Effector CD4-positive, alpha-beta T cell (primary cell): Measurements from ENCODE around the gene RAD51AP2.
"Not testable (repeated sequence)": the region's sequence is repeated elsewhere in the genome, so short reads cannot be mapped to it uniquely, and the experiment has no call there.

Source experiments
- DNase-seq: peaks from one replicate; pipeline ENCODE4 v3.0.0-alpha.2; 2020

Gene RAD51AP2

DNA sequence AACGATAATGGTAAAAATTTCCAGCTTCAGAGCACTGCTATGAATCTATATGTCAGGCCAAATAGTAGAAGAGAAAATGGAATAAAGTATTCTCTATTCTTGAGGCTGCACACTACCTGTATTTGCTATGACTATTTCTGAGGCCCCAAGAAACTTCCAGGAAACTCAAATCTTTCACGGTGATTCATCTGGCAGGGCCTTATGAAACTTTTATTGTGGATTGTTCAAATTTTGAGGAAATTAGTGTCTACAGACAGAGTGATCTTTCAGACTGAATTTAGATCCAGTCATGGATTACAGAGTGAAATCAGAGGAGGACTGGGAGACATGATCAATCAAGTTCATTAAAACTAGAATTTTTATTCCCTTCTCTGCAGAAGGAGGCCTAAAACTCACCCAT is 18.2 kb upstream of the RAD51AP2 start:
- no peak for DNase-seq

DNA sequence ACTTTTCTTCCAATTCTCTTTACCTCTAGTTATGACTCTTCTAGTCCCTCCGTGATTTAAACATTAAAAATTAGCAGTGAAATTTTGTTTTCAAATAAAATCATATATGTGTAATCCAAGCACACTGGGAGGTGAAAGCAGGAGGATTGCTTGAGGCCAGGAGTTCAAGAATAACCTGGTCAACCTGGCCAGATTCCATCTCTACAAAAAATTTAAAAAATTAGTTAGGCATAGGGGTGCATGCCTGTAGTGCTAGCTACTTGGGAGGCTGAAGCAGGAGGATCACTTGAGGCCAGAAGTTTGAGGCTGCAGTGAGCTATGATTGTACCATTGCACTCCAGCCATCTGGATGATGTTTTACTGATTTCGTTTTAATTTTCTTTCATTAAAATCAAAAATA is 15.3 kb upstream of the RAD51AP2 start:
- DNase-seq: no peak

- DNase-seq: no peak
These were observed 11.5 kb upstream of the RAD51AP2 start for GRCh38 chr2:17529771-17530170.

DNA sequence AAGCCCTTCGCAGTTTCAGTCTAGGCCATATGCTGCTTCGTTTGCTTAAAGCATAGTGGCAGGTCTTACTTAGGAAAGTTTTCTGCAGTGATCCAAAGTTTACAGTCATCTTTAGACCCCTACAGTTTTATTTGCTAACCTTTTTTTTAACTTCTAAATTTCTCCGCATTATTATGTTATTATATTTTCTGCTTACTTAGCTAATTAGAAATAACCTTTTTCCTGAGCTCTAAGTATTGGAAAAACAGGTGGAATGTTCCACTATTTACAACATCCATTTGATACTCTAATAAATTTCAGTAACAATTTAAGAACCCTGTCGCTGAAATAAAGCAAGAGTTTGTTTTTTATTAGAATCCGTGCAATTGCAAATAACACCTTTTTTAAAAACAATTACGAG is 4.1 kb upstream of the RAD51AP2 start:
- no peak for DNase-seq

DNA sequence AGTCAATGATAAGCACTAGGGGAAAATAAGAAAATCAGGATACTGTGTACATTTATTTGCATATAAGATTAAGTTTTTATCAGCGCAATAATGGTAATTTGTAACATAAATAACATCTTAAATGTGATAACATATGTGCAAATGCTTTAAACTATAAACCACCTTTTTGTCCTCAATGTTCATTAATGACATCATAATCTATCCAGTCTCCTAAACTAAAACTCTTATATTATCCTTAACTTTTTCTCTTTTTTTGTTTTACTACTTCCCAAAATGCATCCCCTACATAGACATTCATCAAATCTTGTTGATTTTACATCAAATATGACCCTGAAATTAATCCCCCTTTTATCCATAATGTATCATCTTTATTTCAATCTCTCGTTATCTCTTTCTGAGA is 3.4 kb upstream of the RAD51AP2 start:
- DNase-seq: no peak

- no peak for DNase-seq
These were observed 2.5 kb upstream of the RAD51AP2 start for GRCh38 chr2:17520761-17521160.

- no peak for DNase-seq
These were observed 1.2 kb upstream of the RAD51AP2 start for GRCh38 chr2:17519486-17519885.

GRCh38 chr2:17517481-17518211 is 594 bp downstream of the RAD51AP2 start:
- no peak for DNase-seq

DNA sequence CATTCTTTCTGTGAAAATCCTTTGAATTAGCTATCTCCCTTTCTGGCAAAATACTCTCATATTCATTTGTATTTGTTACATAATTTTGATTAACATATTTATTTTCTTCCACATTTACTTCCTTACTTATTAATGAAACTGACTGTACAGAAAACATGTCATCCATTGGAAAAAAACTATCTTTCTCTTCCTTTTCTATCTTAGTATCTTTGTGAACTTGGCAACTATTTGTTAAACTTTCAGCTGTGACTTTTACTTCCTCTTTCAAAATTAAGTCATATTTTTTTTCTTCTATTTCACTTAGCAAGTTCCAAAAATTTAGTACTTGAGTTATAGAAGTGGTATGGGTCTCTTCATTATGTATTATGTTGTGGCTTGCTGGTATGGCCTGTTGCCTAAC is 2.6 kb downstream of the RAD51AP2 start:
- DNase-seq: no peak

- no peak for DNase-seq
These were observed 11.3 kb downstream of the RAD51AP2 start for GRCh38 chr2:17506736-17507616.

DNA sequence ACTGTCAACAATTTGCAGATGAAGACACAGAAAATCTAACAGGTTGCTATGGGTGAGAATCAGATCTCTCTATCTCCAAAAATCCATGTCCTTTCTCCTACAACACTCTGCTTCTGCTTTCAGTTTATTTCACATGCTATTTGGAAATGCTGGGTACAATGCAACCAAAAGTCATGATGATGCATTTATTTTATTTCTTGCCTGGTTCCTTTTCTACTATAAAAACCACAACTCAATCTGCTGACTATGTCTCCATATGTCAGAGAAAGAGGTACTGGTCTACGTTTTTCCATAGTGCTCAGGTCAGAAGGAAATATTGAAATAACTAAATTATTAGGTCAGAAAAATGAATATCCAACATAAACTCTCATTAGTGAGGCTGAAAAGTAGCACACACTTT is 20.5 kb downstream of the RAD51AP2 start:
- no peak for DNase-seq

GRCh38 chr2:17495590-17495989 is 22.6 kb downstream of the RAD51AP2 start:
- DNase-seq: no peak

DNA sequence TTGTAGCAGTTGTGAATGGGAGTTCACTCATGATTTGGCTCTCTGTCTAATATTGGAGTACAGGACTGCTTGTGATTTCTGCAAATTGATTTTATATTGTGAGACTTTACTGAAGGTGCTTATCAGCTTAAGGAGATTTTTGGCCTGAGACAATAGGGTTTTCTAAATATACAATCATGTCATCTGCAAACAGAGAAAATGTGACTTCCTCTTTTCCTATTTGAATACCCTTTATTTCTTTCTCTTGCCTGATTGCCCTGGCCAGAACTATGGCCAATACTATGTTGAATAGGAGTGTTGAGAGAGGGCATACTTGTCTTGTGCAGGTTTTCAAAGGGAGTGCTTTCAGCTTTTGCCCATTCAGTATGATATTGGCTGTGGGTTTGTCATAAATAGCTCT is 28.1 kb downstream of the RAD51AP2 start:
- DNase-seq: not testable (repeated sequence)

- not testable (repeated sequence) for DNase-seq
These were observed 29.6 kb downstream of the RAD51AP2 start for GRCh38 chr2:17488610-17489009.

DNA sequence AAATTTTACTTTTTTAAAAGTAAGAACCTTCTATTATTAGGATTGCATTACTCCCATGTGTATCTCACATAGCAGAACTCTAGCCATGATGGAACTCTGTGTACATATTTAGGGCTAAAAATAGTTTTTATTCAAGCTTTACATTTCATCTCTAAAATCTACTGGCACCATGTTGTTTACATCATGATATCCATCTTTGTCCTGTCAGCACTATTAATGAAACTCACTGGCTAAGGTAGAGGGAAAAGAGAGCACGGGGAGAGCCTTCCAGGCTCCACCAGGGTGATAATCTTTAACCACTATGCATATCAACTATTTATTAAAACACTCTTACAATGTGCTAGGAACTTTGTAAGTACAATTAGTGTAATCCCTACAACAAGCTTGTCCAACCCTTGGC is 34.7 kb downstream of the RAD51AP2 start:
- no peak for DNase-seq

GRCh38 chr2:17482651-17483050 is 35.6 kb downstream of the RAD51AP2 start:
- no peak for DNase-seq

DNA sequence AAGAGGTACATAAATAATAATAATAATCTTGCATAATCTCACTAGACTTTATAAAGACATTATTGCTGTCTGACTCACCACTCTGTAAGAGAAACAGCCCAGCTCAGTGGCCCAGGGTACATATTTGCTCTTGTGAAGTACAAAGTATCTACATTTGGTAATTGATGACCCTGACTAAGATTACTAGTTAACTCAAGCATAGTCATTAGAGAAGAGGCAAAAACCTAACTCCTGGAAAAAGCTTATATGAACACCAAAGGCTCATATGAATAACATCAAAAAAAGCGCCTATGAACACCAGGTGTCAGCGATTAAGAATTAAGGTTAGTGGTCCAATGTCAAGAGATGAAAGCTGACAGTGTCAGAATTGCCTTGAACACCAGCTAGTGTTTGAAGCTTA is 38.4 kb downstream of the RAD51AP2 start:
- no peak for DNase-seq

DNA sequence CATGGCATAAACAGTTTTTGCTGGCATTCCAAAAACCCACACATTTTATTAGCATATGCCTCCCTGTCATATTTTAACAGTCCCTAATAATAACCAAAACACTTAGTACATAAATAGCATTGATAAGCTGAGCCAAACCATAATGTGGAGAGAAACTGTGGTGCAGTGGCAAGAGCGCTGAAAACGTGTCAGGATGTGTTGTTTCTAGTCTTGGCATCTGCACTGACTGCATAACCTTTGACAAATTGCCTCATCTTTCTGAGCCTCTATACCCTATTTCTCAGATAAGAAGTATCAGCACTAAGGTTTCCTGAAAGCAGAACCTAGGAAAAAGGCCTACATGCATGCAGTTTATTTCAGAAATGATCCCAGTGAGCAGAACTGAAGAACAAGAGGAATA is 41.4 kb downstream of the RAD51AP2 start:
- no peak for DNase-seq

DNA sequence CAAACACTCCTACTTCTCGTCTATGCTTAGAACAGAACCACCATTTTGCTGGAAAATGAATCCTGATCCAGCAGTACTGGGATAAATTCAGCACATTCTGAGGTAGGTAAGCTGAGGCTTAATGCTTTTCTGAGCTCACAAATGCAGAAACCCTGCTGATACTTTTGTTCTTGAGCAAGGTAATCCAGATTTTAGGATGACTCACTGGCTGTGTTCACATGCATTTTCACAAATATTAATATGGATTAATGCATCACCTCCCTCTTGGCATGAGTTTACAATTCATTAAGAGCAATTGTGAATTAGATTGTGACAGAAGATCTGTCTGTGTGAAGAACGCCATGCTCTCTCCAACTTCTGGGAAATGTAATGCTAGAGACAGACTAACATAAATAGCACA is 42.2 kb downstream of the RAD51AP2 start:
- DNase-seq: no peak

DNA sequence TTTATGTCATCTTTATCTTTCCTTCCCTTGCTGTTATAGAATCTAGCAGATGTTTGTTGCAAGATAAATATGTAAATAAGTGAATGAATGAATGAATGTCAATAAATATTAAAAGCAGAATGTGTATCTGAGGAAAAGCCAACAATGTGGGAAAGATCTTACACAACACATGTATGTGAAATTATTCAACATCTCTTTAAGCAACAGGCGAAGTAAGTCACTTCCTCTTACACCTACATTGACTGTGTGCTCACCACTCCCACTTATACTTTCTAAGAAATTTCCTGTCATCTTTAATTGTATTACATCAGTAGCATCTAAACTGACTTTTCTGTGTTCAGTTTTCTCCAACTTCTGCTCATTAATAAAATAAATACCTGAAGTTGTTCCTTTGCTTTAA is 43.0 kb downstream of the RAD51AP2 start:
- DNase-seq: no peak

DNA sequence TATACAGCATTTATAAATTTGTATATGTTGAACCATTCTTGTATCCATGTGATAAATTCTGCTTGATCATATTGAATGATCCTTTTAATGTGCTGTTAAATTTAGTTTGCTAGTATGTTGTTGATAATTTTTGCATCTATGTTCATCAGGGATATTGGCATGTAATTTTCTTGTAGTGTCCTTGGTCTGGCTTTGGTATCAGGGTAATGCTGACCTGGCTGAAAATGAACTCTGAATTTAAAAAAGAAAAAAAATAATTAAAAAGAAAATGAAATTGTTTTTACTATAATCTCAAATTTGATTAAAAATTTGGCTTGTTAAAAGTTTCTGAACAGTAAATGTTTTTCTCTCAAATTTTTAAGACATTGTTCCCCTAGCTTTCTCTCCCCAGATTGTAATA is 46.3 kb downstream of the RAD51AP2 start:
- DNase-seq: no peak

DNA sequence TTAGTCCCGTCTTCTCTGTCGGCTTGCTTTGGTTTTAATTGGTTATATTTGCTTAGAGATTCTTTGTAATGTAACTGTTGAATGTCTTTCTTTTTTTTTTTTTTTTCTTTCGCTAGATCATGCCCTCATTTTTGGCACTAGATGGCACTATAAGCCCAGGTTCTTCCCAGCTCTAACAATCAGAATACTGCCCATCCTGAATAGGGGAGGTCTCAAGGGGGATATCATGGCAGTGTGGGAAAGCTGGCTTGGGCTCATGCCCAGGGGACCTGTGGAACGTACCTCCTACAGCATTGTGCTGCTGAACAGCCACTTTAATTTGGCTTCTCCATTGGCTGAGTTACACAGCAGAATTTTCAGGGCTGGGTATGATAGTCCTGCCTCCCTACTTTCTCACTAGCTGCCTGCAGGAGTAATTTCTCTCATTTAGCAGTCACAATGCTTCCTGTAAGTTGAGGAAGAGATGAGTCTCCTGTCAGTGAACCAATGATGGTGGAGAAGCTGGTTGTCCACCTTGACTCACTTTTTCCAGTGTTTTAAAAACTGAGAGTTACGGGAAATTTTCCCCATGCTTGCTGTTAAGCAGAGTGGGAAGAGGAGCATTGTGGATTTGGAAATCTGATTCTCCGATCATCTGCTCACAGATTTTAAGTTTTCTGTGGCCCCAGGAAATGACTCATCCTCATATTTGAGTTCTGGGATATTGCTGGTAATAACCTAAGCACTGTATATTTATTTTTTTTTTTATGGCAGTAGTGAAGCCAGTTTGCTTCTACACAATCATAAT is 47.2 kb downstream of the RAD51AP2 start:
- DNase-seq: no peak

GRCh38 chr2:17461087-17461475 is 57.2 kb downstream of the RAD51AP2 start:
- DNase-seq: no peak
